Peyer's patch (tissue), 4 donors: Measurements from ENCODE around the gene PRSS33.

Experiments used
- CTCF ChIP-seq, 6 experiments: fragments of 450-650 bp in 4 of 6; fragments of 200-600 bp in 2 of 6; sonication (generic) in 1 of 6; IDR thresholded peaks; one replicate each; pipeline ENCODE4 v1.5.1; 2017 to 2019; ENCODE audit warnings: antibody characterized with exemption in 6 of 6, mild to moderate bottlenecking in 3 of 6, moderate library complexity in 1 of 6
- POLR2A ChIP-seq, 2 donors: fragments of 450-650 bp; IDR thresholded peaks; one replicate each; pipeline ENCODE4 v1.5.1; 2017; ENCODE audit warnings: antibody characterized with exemption in 2 of 2, mild to moderate bottlenecking in 2 of 2, moderate library complexity in 2 of 2

GRCh38 chr16:2809149-2809760, 21.9 kb upstream of the PRSS33 start:
- TF ChIP-seq CTCF (IDR thresholded peaks at IDR 0.05), result no peak
- TF ChIP-seq POLR2A (IDR thresholded peaks at IDR 0.05), result no peak
